ENCODE measurements around the gene CARTPT. TPM values are rescaled to one million over a fixed set of nuclear protein-coding genes. Genes with fewer than 3 reads are reported as not detected.

Gene CARTPT
- total RNA-seq, 1 experiment from 2014 or later, result not detected

DNA sequence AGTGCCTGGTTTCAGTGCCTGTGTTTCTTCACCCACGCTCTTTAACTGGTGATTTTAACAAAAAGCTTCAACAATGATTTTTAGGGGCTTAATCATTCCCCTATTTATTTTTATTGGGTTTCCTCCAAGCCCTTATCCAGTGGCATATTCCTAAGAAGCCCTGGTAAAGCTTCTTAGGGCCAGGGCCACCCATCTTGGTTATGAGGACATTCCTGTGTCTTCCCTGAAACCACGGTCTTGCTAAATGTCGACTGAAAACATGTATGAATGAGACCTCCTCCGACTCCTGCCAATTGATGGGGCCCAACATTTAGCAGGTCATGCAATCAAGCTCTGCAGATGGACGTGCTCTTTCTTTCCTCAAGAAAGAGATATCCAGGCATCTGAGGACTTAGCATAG, 13.7 kb upstream of the CARTPT start:
- H3K36me3 Mint-ChIP-seq (ENCODE audit: insufficient read depth, unreplicated experiment), result no peaks in the 10 kb centered on the region
- no peaks in the 10 kb centered on the region for H3K9me3 Mint-ChIP-seq (ENCODE audit: unreplicated experiment)
- Histone ChIP-seq H3K4me3 (ENCODE audit: low read depth, low read length) (no peak overlapping the region), H3K27me3 (replicated peaks; ENCODE audit: control insufficient read depth, insufficient read depth, low read length) (no peaks in the 10 kb centered on the region; the same call in 1 of the 2 replicates), H3K9me3 (no peaks in the 10 kb centered on the region), H3K36me3 (ENCODE audit: control insufficient read depth, insufficient read depth, low read length) (no peaks in the 10 kb centered on the region), H3K4me1 (no peaks in the 10 kb centered on the region)
- peaks cover 6% of the 10 kb centered on the region for H3K4me1 Mint-ChIP-seq (ENCODE audit: low read depth, unreplicated experiment)
- no peak for DNase-seq
- CTCF ChIA-PET, result no interaction called here
- TF ChIP-seq CTCF (IDR thresholded peaks at IDR 0.05; ENCODE audit: insufficient read depth in 1 of 2, low read depth in 1 of 2, low read length in 1 of 2, severe bottlenecking in 1 of 2, unreplicated experiment in 1 of 2), result no peak
- H3K27ac Mint-ChIP-seq (ENCODE audit: unreplicated experiment), result no peak overlapping the region
- intact Hi-C loops (cut with micrococcal nuclease; ENCODE audit: unreplicated experiment), result no loop called here
- no peak overlapping the region for H3K4me3 Mint-ChIP-seq (ENCODE audit: unreplicated experiment)
- BruUV-seq (replicated peaks), result no TSS peak
- H3K27me3 Mint-ChIP-seq (ENCODE audit: insufficient read depth, unreplicated experiment), result peaks cover 7% of the 10 kb centered on the region
- POLR2A ChIA-PET, result no interaction called here

DNA sequence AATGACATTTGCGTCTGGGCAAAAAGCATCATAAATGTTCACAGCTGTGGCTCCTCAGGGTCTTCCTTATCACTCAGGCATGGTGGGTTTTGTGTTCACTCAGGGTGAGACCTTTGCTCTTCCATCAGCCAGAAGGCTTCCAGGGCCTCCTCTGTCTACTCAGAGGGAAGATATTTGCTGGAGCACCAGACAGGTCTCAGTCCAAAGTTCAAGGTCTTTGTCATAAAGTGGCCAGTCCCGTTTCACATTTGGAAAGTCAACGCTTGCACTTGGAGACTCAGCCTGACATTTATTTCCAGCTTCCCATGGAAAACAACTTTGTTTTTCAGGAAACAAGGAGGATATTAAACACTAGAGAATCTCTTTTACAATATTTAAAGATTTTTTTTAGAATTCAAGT, 12.2 kb upstream of the CARTPT start:
- Mint-ChIP-seq H3K4me3 (ENCODE audit: unreplicated experiment) (no peak overlapping the region), H3K4me1 (ENCODE audit: low read depth, unreplicated experiment) (peaks cover 6% of the 10 kb centered on the region), H3K9me3 (ENCODE audit: unreplicated experiment) (no peaks in the 10 kb centered on the region), H3K27ac (ENCODE audit: unreplicated experiment) (no peak overlapping the region), H3K27me3 (ENCODE audit: insufficient read depth, unreplicated experiment) (peaks cover 10% of the 10 kb centered on the region), H3K36me3 (ENCODE audit: insufficient read depth, unreplicated experiment) (no peaks in the 10 kb centered on the region)
- no TSS peak for BruUV-seq (replicated peaks)
- no peaks in the 10 kb centered on the region for H3K9me3 ChIP-seq
- no peaks in the 10 kb centered on the region for H3K36me3 ChIP-seq (ENCODE audit: control insufficient read depth, insufficient read depth, low read length)
- H3K4me3 ChIP-seq (ENCODE audit: low read depth, low read length), result no peak overlapping the region
- no peaks in the 10 kb centered on the region; the same call in 1 of the 2 replicates for H3K27me3 ChIP-seq (replicated peaks; ENCODE audit: control insufficient read depth, insufficient read depth, low read length)
- ChIA-PET CTCF (no interaction called here), POLR2A (no interaction called here)
- intact Hi-C loops (cut with micrococcal nuclease; ENCODE audit: unreplicated experiment), result no loop called here
- TF ChIP-seq CTCF (IDR thresholded peaks at IDR 0.05; ENCODE audit: insufficient read depth in 1 of 2, low read depth in 1 of 2, low read length in 1 of 2, severe bottlenecking in 1 of 2, unreplicated experiment in 1 of 2), result no peak
- H3K4me1 ChIP-seq, result no peaks in the 10 kb centered on the region
- DNase-seq, result no peak

- Mint-ChIP-seq H3K9me3 (ENCODE audit: unreplicated experiment) (no peaks in the 10 kb centered on the region), H3K4me1 (ENCODE audit: low read depth, unreplicated experiment) (peaks cover 16% of the 10 kb centered on the region), H3K4me3 (ENCODE audit: unreplicated experiment) (no peak overlapping the region), H3K36me3 (ENCODE audit: insufficient read depth, unreplicated experiment) (no peaks in the 10 kb centered on the region), H3K27ac (ENCODE audit: unreplicated experiment) (no peak overlapping the region), H3K27me3 (ENCODE audit: insufficient read depth, unreplicated experiment) (peaks cover 10% of the 10 kb centered on the region)
- intact Hi-C loops (cut with micrococcal nuclease; ENCODE audit: unreplicated experiment), result no loop called here
- DNase-seq, result no peak
- Histone ChIP-seq H3K4me3 (ENCODE audit: low read depth, low read length) (no peak overlapping the region), H3K27me3 (replicated peaks; ENCODE audit: control insufficient read depth, insufficient read depth, low read length) (no peaks in the 10 kb centered on the region; the same call in 1 of the 2 replicates), H3K4me1 (no peaks in the 10 kb centered on the region), H3K36me3 (ENCODE audit: control insufficient read depth, insufficient read depth, low read length) (no peaks in the 10 kb centered on the region), H3K9me3 (no peaks in the 10 kb centered on the region)
- TF ChIP-seq CTCF (IDR thresholded peaks at IDR 0.05; ENCODE audit: insufficient read depth in 1 of 2, low read depth in 1 of 2, low read length in 1 of 2, severe bottlenecking in 1 of 2, unreplicated experiment in 1 of 2), result no peak
- ChIA-PET POLR2A (no interaction called here), CTCF (interaction anchor here (0.6 kb wide), 1 partner anchor 22 kb away, joined by 4 read pairs; no protein-coding TSS in a partner anchor)
- no TSS peak for BruUV-seq (replicated peaks)
These were observed 7.5 kb upstream of the CARTPT start for GRCh38 chr5:71711610-71712009.
